K562 (cell line): ENCODE results near the gene AURKB. TPM values are rescaled to one million over a fixed set of nuclear protein-coding genes. Genes with fewer than 3 reads are reported as not detected.

Experiments
- ATF4 ChIP-seq: fragments of 450-650 bp; formaldehyde crosslinking; IDR thresholded peaks from 2 replicates; pipeline ENCODE4 v1.4.0; 2022; ENCODE audit warnings: mild to moderate bottlenecking, moderate library complexity
- ATF7 ChIP-seq: fragments of 450-650 bp; IDR thresholded peaks from 2 replicates; pipeline ENCODE4 v1.7.1; 2014; ENCODE audit warnings: mild to moderate bottlenecking, moderate library complexity
- CREB3 ChIP-seq: fragments of 450-650 bp; conservative IDR thresholded peaks from 2 replicates; pipeline ENCODE4 v1.6.1; 2016; ENCODE audit warnings: missing genetic modification characterization, low read depth, mild to moderate bottlenecking, missing compliant biosample characterization, moderate library complexity
- DNMT1 ChIP-seq: fragments of 450-650 bp; IDR thresholded peaks from 2 replicates; pipeline ENCODE4 v1.6.1; 2016; ENCODE audit warnings: antibody characterized with exemption, mild to moderate bottlenecking
- EGR1 ChIP-seq: fragments of 450-650 bp; conservative IDR thresholded peaks from 2 replicates; pipeline ENCODE4 v1.6.1; 2017; ENCODE audit warnings: mild to moderate bottlenecking
- GABPA ChIP-seq: fragments of 200-800 bp; sonication (Bioruptor generic); conservative IDR thresholded peaks from 2 replicates; pipeline ENCODE4 v1.6.1; 2016; ENCODE audit warnings: low read depth, missing genetic modification characterization, missing compliant biosample characterization
- HDAC3 ChIP-seq: fragments of 450-650 bp; IDR thresholded peaks from 2 replicates; pipeline ENCODE4 v1.6.1; 2018; ENCODE audit warnings: borderline replicate concordance, mild to moderate bottlenecking, moderate library complexity; ENCODE audit not compliant: partially characterized antibody
- KDM4B ChIP-seq, 2 experiments: fragments of 450-650 bp in 1 of 2; sonication (generic) in 1 of 2; IDR thresholded peaks; 2 replicates each; pipeline ENCODE4 v1.6.1; 2016 to 2017; ENCODE audit warnings: borderline replicate concordance in 2 of 2, antibody characterized with exemption in 1 of 2, low read depth in 1 of 2, mild to moderate bottlenecking in 1 of 2
- KLF13 ChIP-seq: fragments of 450-650 bp; IDR thresholded peaks from 2 replicates; pipeline ENCODE4 v1.6.1; 2016; ENCODE audit warnings: missing genetic modification characterization, low read depth, mild to moderate bottlenecking, missing compliant biosample characterization, moderate library complexity, borderline replicate concordance
- MEF2A ChIP-seq: IDR thresholded peaks from 2 replicates; pipeline ENCODE4 v1.6.1; 2011; ENCODE audit warnings: low read depth, mild to moderate bottlenecking, low read length, moderate library complexity; ENCODE audit not compliant: control insufficient read depth
- MTA3 ChIP-seq: fragments of 450-650 bp; formaldehyde crosslinking; IDR thresholded peaks from 2 replicates; pipeline ENCODE4 v1.6.1; 2017; ENCODE audit warnings: mild to moderate bottlenecking, borderline replicate concordance
- PTBP1 ChIP-seq: fragments of 200-400 bp; formaldehyde crosslinking; IDR thresholded peaks from 2 replicates; pipeline ENCODE4 v1.6.1; 2017; ENCODE audit warnings: low read depth, low read length
- PTRF ChIP-seq: fragments of 450-650 bp; IDR thresholded peaks from 2 replicates; pipeline ENCODE4 v1.6.1; 2016; ENCODE audit warnings: mild to moderate bottlenecking, missing genetic modification characterization, missing compliant biosample characterization
- RBM22 ChIP-seq: fragments of 200-400 bp; formaldehyde crosslinking; IDR thresholded peaks from 2 replicates; pipeline ENCODE4 v1.6.1; 2018; ENCODE audit warnings: low read length, low read depth; ENCODE audit not compliant: poor library complexity, severe bottlenecking
- RCOR1 ChIP-seq, 2 experiments: IDR thresholded peaks; 2 replicates each; pipeline ENCODE4 v1.6.1; 2012; ENCODE audit warnings: low read depth in 2 of 2, low read length in 2 of 2, borderline replicate concordance in 1 of 2, improper control_type of control experiment in 1 of 2
- SIN3B ChIP-seq: fragments of 450-650 bp; IDR thresholded peaks from 2 replicates; pipeline ENCODE4 v1.6.1; 2017; ENCODE audit warnings: low read depth, mild to moderate bottlenecking, moderate library complexity
- STAT5A ChIP-seq: IDR thresholded peaks from 2 replicates; pipeline ENCODE4 v1.6.1; 2012; ENCODE audit warnings: low read length, inconsistent platforms, borderline replicate concordance
- TAF1 ChIP-seq: IDR thresholded peaks from 2 replicates; pipeline ENCODE4 v1.6.1; 2011; ENCODE audit warnings: mild to moderate bottlenecking, low read length, moderate library complexity; ENCODE audit not compliant: insufficient read depth, control insufficient read depth, severe bottlenecking; ENCODE audit errors: extremely low read depth
- TFAM ChIP-seq: fragments of 250-450 bp; sonication (Bioruptor Pico); conservative IDR thresholded peaks from 2 replicates; pipeline ENCODE4 v1.5.0; 2021; ENCODE audit warnings: mild to moderate bottlenecking, moderate library complexity
- THAP7 ChIP-seq: fragments of 250-450 bp; sonication (Bioruptor Pico); IDR thresholded peaks from 2 replicates; pipeline ENCODE4 v1.5.0; 2021
- ZNF263 ChIP-seq: sonication (generic); formaldehyde crosslinking; IDR thresholded peaks from 2 replicates; pipeline ENCODE4 v1.8.0; 2022; ENCODE audit warnings: mild to moderate bottlenecking, missing genetic modification reagents, borderline replicate concordance
- ZNF280A ChIP-seq: fragments of 450-650 bp; IDR thresholded peaks from 2 replicates; pipeline ENCODE4 v1.6.1; 2018; ENCODE audit warnings: mild to moderate bottlenecking, low read depth; ENCODE audit not compliant: partially characterized antibody
- ZNF780A ChIP-seq: fragments of 250-450 bp; sonication (Bioruptor Pico); IDR thresholded peaks from 2 replicates; pipeline ENCODE4 v1.5.0; 2021; ENCODE audit warnings: mild to moderate bottlenecking
- polyA plus RNA-seq, 8 experiments: library from polyadenylated mRNA; depleted of rRNA in 4 of 8; stranded (reverse) in 5 of 8; unstranded in 3 of 8; fragments of >200 nt; fragmentation: Nextera tagmentation in 2 of 8; fragmentation: Illumina TruSeq in 1 of 8; extraction: Ambion mirVana in 2 of 8; extraction: Trizol in 1 of 8; gene quantifications; 2 replicates each; pipeline versions ENCODE4 v1.2.1 to v1.2.3, GENCODE V29; 2011 to 2014; ENCODE audit warnings: inconsistent platforms in 1 of 8, missing spikeins in 1 of 8
- total RNA-seq, 7 experiments: library from RNA; depleted of rRNA in 6 of 7; stranded (reverse); fragments of >200 nt in 6 of 7; fragmentation: Illumina TruSeq in 2 of 7; extraction: Trizol in 2 of 7; gene quantifications; 2 replicates each; pipeline versions ENCODE4 v1.2.1 to v1.2.3, GENCODE V29; 2011 to 2021; ENCODE audit warnings: low replicate concordance in 1 of 7

The AURKB gene
- total and polyA plus RNA-seq, 9 of the 15 experiments (the other 6 are each of a cell fraction or from before 2014, with no cell fraction given), result 27.2 to 114 (median 74.8) TPM

- TF ChIP-seq ATF4 (CRISPR knock-in tag) (no peak), EGR1 (peak; percentile 99), CREB3 (no peak), DNMT1 (no peak), TFAM (CRISPR knock-in tag) (no peak), PTRF (tag) (no peak), GABPA (tag) (peak; percentile 89), ATF7 (peak; percentile 95), MEF2A (no peak), ZNF280A (no peak), ZNF780A (CRISPR knock-in tag) (no peak), MTA3 (peak; percentile 61; the same call in 1 of the 2 replicates), ZNF263 (peak; percentile 90; the same call in 1 of the 2 replicates), KDM4B (IDR thresholded peaks at IDR 0.05; ENCODE audit: borderline replicate concordance in 2 of 2, low read depth in 1 of 2) (no peak), KLF13 (tag) (peak; percentile 90), PTBP1 (no peak), RCOR1 (IDR thresholded peaks at IDR 0.05; ENCODE audit: borderline replicate concordance in 1 of 2, low read depth in 2 of 2, low read length in 2 of 2) (peak in 1 of 2 experiments; percentile 10; a peak in 1 of 4 replicates), SIN3B (no peak), THAP7 (CRISPR knock-in tag) (no peak), TAF1 (peak; percentile 66), STAT5A (no peak), RBM22 (no peak), HDAC3 (no peak)
These were observed 54.0 kb downstream of the AURKB start (continued) for GRCh38 chr17:8156246-8156992.
